Stimulated activated CD8-positive, alpha-beta memory T cell treated with anti-CD3 and anti-CD28 coated beads, Interleukin-2, amount 100 ng/mL, for 1 hour (primary cell): ENCODE data around the gene TRIOBP.
"Not testable (repeated sequence)": the region's sequence is repeated elsewhere in the genome, so short reads cannot be mapped to it uniquely, and the experiment has no call there.

Source experiments
- DNase-seq, 2 donors: peaks; one replicate each; pipeline ENCODE4 v3.0.0-alpha.2; 2020; ENCODE audit warnings: low read depth in 2 of 2

The TRIOBP gene, protein sequence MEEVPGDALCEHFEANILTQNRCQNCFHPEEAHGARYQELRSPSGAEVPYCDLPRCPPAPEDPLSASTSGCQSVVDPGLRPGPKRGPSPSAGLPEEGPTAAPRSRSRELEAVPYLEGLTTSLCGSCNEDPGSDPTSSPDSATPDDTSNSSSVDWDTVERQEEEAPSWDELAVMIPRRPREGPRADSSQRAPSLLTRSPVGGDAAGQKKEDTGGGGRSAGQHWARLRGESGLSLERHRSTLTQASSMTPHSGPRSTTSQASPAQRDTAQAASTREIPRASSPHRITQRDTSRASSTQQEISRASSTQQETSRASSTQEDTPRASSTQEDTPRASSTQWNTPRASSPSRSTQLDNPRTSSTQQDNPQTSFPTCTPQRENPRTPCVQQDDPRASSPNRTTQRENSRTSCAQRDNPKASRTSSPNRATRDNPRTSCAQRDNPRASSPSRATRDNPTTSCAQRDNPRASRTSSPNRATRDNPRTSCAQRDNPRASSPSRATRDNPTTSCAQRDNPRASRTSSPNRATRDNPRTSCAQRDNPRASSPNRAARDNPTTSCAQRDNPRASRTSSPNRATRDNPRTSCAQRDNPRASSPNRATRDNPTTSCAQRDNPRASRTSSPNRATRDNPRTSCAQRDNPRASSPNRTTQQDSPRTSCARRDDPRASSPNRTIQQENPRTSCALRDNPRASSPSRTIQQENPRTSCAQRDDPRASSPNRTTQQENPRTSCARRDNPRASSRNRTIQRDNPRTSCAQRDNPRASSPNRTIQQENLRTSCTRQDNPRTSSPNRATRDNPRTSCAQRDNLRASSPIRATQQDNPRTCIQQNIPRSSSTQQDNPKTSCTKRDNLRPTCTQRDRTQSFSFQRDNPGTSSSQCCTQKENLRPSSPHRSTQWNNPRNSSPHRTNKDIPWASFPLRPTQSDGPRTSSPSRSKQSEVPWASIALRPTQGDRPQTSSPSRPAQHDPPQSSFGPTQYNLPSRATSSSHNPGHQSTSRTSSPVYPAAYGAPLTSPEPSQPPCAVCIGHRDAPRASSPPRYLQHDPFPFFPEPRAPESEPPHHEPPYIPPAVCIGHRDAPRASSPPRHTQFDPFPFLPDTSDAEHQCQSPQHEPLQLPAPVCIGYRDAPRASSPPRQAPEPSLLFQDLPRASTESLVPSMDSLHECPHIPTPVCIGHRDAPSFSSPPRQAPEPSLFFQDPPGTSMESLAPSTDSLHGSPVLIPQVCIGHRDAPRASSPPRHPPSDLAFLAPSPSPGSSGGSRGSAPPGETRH (N-terminal part only)

DNA sequence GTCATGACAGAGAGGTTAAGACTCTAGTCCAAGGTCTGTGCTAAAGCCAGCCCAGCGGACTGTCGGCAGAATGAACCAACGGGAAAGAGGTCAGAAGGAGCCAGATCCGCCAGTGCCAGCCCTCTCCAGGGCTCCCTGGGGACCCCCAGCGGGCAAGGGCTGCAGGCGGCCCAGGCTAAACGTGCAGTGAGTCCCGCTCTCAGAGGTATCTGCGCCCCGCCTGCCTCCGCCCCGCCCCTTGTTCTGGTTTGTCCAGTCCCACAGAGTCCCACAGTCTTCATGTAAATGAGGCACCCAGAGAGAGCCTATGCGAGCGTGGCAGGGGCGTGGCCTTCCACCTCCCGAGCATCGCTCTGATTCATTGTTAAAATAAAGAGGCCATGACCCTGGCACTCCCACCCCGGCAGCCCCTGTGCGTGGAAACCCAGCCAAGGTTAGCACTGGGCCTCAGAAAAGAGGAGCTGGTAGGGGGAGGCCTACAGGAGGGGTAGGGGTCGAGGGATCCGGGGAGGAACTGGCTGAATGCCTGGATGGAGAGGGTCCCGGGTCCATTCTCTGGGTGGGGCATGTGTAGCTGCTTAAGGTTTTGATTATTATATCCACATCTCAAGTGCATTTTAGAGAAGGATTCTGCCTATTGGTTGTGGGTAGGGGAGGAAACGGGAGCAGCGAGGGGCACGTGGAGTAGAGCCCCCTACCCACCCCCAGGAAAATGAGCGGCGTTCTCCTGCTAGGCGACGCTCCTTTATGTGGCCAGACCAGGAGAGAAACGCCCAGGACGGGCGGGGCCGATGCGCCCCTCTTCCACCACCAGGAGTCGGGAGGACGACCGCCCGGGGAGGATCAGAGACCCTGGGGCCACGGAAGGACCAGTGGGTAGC is at the start of gene TRIOBP:
TRIOBP (plus strand) TSS at position 392 of the 881 bp plus-strand sequence. CDS start 4,318 bp downstream, outside the sequence.
- peak; percentile 57 to 69 for DNase-seq

DNA sequence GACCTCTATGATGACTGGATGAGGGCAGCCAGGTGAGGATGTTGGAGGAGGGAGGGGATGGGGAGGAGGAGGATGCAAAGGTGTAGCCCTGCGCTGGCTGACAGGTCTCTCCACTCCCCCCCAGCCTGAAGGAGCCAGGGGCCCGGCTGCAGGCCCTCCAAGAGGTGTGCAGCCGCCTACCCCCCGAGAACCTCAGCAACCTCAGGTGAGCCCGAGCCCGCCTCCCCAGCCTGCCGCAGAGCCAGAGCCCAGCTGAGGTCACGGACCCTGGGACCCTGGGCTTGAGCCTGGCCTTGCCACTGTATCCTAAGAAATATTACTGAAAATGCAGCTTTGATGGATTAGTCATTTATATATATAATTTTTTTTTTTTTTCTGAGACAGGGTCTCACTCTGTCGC is 49.5 kb upstream of the TRIOBP start:
- no peak for DNase-seq

DNA sequence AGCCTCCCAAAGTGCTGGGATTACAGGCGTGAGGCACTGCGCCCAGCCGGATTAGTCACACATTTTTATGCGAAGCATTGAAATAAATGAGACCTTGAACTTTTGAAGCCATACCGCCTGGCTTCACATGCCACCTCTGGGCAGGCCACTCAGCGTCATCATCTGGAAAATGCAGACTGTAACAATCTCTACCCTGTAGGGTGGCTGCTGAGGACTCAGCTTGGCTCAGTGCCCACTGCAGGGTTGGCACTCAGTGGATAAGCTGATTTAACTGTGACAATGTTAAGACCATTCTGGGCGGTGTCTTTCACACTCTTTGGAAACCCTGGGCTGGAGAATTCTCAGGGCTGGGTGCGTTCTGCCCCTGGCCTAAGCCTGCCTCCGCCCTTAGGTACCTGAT is 48.9 kb upstream of the TRIOBP start:
- DNase-seq = no peak

DNA sequence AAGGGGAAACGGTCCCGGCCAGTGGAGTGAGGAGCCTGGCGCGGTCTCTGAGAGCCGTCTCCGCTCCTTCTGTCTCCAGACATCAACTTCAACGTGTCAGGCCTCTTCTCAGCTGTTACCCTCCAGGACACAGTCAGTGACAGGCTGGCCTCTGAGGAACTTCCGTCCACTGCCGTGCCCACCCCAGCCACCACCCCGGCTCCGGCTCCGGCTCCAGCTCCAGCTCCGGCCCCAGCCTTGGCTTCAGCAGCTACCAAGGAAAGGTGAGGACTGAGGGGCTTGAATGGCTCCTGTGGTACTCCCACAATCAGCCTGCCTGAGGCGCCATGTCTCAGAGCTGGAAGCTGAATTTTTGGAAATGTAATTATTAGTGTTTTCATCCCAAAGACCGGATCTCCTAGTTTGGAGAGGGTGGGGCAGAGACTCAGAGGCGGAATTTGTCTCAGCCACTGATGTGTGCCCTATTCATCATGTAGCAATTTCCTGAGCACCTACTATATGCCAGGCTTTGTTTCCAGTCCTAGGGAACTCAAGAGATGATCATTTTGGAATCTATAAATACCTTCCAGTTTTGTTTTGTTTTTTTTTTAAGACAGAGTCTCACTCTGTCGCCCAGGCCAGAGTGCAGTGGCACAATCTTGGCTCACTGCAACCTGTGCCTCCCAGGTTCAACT is 46.2 kb upstream of the TRIOBP start:
- no peak for DNase-seq

DNA sequence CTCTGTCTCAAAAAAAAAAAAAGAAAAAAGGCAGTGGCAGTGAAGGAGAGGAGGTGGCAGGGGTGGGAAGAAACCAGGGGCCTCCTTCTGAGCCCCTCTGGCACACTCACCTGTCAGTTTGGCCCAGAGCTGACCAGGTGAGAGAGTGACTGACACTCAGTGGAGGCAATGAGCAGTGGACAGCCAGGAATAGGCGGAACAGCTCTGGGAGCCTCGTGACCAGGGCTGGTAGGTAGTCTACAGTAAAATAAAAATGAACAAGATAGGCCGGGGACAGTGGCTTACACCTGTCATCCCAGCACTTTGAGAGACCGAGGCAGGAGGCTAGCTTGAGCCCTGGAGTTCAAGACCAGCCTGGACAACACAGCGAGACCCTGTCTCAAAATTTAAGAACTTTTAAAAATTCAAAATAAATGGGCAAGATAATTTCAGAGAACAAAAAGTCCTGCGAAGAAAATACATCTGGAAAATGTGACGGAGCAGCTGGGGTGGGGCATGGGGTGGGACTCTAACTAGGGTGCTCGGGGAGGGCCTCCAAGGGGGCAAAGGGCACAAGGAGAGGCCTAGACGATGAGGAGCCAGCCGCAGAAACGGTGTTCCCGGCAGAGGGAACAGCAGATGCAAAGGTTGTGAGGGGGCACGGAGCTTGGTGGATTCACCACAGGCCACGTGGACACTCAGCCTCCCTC is 42.1 kb upstream of the TRIOBP start:
- no peak for DNase-seq

DNA sequence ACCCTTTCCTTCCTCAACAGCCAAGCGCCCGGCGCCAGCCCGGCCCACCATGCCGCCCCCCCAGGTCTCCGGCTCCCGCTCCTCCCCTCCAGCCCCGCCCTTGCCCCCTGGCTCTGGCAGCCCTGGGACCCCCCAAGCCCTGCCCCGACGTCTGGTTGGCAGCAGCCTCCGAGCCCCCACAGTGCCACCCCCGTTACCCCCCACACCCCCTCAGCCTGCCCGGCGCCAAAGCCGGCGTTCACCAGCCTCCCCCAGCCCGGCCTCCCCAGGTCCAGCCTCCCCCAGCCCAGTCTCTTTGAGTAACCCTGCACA is 41.6 kb upstream of the TRIOBP start:
- no peak for DNase-seq

DNA sequence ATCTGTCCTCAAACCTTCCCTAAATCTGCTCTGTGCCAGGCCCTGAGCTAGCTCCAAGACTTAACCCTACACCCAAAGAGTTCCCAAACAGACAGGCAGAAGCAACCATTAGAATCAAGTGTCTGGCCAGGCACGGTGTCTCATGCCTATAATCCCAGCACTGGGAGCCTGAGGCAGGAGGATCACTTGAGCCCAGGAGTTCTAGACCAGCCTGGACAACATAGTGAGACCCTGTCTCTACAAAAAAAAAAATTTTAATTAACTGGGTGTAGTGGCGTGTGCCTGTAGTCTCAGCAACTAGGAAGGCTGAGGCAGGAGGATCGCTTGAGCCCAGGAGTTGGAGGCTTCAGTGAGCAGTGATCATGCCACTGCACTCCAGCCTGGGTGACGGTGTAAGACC is 40.3 kb upstream of the TRIOBP start:
- DNase-seq = not testable (repeated sequence)

DNA sequence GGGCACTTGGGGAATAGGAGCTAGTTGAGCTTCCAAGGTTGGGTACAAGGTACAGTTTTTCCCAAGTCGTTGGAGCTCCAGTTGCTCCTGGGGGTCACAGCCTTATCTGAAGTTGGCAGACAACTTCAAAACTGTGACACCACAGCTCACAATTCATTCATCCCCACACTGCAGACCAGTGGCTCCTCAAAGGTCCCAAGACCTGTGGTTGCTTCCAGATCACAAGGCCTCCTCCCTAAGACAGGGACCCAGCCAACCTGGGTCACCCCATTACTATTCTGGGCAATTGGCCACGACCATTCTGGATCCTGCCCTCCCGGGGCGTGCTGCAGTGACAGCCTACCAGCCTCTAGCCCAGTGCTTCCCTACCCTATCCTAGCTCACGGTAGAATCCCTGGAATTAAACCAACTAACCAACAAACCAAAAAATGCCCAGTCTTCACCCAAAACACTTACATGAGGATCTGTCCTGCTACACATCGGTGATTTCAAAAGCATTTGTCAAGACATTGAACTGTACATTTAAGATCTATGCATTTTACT is 39.2 kb upstream of the TRIOBP start:
- no peak for DNase-seq

DNA sequence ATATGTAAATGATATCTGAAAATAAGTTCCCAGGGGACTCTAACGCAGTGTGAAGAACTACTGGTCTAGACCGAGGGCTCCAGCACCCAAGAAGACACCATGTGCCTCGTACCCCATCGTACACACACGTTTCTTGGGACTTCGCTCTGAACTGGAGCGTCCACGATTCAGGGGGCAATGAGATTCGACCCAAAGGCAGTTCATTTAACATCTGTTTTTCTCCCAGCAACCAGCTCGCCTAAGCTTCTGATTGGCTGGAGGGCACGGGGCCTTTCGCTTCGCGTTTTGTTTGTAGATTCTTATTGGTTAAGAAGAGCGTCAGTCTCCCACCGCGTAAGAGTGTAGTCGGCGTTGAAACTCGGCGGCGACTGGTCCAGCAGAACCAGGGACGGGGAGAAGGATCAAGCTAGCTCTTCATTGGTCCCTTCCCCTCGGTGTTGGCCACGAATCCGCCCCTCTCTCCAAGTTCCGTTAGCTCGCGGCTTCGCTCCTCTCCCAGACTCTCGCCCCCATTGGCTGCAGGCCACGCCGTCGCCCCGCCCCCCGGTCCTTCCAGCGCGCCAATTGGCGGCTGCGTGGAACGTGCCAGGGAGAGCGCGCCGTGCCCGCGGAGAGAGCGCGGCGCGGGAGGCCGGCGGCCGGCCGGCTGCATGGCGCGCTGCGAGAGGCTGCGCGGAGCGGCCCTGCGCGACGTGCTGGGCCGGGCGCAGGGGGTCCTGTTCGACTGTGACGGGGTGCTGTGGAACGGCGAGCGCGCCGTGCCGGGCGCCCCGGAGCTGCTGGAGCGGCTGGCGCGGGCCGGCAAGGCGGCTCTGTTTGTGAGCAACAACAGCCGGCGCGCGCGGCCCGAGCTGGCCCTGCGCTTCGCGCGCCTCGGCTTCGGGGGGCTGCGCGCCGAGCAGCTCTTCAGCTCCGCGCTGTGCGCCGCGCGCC is 38.4 kb upstream of the TRIOBP start, which contains the start of gene PDXP:
PDXP (plus strand) TSS at position 591 of the 933 bp plus-strand sequence; CDS start at position 651, 60 bp downstream.
- peak; percentile 96 to 97 for DNase-seq

DNA sequence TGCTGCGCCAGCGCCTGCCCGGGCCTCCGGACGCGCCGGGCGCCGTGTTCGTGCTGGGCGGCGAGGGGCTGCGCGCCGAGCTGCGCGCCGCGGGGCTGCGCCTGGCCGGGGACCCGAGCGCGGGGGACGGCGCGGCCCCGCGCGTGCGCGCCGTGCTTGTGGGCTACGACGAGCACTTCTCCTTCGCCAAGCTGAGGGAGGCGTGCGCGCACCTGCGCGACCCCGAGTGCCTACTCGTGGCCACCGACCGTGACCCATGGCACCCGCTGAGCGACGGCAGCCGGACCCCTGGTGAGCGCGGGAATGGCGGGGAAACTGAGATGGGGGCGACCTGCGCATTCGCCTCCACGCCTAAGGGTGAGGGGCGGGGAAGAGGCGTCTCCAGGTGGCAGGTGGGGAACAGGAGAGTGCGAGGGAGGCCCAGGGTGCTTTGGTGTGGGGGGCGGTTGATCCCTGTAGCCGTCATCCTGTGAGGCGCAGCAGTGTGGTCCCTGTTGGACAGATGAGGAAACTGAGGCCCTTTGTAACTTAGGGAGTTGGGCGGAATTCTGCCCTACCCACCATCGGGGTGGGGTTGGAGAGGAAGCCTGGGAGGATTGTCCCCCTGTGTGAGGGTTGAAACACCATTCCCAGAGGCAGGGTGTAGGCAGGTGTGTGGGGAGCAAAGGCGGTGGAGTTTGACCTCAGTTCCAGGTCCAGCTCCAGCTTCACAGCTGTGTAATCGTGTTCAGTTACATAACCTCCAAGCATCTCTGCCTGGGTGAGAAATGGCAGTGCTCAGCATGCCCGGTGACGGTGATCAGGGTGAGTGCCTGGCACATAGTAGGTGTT is 37.6 kb upstream of the TRIOBP start:
- DNase-seq = no peak

DNA sequence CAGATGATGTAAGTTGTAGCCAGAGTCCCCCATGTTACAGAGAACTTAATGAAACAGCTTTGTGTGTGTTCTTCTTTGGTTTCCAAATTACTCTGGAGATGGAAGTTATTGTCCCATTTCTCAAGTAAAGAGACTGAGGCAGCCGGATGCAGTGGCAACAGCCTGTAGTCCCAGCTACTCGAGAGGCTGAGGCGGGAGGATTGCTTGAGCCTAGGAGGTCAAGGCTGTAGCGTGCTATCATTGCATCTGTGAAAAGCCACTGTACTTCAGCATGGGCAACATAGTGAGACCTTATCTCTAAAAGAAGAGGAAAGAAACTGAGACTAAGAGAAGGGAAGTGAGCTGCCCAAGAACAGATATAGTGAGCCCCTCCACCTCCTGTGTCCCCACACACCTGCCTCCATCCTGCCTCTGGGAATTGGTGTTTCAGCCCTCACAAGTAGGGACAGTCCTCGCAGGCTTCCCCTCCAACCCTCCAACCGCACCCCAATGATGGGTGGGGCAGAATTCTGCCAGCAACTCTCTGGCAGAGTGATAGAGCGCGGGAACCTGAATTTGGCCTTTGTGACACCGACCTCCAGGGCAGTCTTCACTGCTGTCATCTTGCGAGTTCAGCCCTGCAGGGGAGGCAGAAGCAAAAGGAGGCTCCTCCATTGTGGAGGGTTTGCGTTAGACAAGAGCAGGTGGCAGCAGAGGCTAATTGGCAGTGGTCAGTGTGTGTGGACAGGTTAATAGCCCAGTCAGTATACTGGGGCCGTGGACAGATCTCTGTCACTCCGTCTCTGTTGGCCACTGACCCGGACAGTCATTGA is 36.7 kb upstream of the TRIOBP start:
- no peak for DNase-seq

DNA sequence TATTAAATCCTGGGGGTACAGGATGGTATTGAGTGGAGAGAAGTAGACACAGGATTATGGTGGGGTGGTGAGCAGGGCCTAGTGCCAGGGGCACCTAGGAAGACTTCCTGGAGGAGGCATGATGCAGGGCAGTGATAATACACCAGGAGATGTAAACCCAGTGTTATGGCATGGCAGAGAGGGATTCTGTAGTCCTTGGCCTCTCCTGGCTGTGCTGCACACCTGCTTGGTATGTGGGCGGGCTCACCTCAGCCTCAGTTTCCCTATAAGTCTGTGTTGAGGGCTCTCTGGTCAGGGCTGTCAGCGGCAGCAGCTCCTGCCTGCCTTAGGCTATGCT is 36.2 kb upstream of the TRIOBP start:
- no peak for DNase-seq

DNA sequence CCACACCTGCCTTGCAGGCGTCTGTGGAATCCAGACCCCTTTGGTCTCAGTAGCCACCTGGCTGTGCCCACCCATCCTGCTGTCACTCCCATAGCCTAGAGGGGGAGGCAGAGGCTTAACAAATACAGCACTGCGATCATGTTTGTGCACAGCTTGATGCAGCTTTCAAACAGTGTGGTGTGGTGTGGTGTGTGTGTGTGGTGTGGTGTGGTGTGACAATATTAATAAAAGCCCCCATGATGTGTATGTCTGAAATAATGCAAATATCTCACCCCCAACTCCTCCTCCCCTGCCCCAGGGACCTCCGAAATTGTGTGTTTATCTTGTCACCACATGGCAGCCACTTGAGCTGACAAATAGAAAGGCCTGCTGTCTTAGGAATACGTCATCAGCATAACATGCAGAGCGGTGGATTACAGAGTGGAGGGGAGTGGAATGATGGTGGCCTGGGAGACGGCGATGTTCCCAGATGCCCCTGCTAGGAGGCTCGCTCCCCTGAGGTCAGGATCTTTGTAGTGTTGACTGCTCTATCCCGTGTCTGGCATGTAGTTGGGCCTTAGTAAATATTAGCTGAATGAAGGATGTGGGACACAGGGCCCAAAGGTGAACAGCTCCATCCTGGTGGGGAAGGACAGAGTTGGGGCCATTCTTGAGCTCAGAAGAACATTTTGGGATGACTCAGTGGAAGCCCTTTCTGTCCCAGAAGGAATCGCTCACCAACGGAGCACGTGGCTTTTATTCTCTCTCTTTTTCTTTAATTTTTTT is 35.5 kb upstream of the TRIOBP start:
- no peak for DNase-seq

DNA sequence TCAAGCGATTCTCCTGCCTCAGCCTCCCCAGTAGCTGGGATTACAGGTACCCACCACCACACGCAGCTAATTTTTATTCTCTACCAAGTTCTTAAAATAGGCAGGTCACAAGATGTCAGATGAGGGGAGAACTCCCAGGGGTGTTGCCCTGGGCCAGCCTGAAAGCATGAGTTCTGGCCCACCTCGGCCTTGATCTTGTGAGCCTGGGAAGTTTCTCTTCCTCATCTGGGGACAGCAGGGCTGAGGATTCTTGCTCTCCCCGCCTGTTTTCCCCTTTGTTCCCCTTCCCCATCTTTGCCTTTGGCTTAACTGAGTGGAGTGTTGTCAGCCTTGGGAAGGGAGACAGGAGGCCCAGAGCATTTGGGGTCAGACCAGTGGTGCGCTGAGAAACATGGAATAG is 34.8 kb upstream of the TRIOBP start:
- DNase-seq = no peak

DNA sequence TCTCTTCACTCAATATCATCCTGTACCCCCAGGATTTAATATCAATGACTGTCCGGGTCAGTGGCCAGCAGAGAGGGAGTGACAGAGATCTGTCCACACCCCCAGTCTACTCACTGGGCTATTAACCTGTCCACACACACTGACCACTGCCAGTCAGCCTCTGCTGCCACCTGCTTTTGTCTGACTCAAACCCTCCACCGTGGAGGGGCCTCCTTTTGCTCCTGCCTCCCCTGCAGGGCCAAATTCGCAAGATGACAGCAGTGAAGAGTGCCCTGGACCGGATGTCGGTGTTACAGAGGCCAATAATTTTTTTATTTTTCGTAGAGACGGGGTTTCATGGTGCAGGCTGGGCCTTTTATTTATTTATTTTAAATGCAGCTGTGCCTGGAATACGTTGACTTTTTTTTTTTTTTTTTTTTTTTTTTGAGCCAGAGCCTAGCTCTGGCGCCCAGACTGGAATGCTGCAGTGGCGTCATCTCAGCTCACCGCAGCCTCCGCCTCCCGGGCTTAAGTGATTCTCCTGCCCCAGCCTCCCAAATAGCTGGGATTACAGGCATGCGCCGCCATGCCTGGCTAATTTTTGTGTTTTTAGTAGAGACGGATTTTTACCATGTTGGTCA is 33.2 kb upstream of the TRIOBP start:
- no peak for DNase-seq
